IPS DF 6.9 (cell line): ENCODE data around the gene ZBTB12.

Source experiments
- DNase-seq: peaks from one replicate; pipeline ENCODE4 v3.0.0-alpha.2; 2013; ENCODE audit warnings: low read depth, low spot score
- H3K27ac ChIP-seq: one replicate; pipeline ENCODE4 v1.5.1; 2013; ENCODE audit warnings: low read length, control low read depth
- H3K27me3 ChIP-seq: 2 replicates; pipeline ENCODE4 v1.6.1; 2013; ENCODE audit warnings: mild to moderate bottlenecking, low read length; ENCODE audit not compliant: control insufficient read depth, insufficient read depth
- H3K36me3 ChIP-seq: 2 replicates; pipeline ENCODE4 v1.6.1; 2013; ENCODE audit warnings: low read length; ENCODE audit not compliant: control insufficient read depth, insufficient read depth
- H3K4me1 ChIP-seq: 2 replicates; pipeline ENCODE4 v1.6.1; 2013; ENCODE audit warnings: low read length; ENCODE audit not compliant: control insufficient read depth, insufficient read depth
- H3K4me3 ChIP-seq: 2 replicates; pipeline ENCODE4 v1.5.1; 2013; ENCODE audit warnings: mild to moderate bottlenecking, low read length
- H3K9me3 ChIP-seq: 2 replicates; pipeline ENCODE4 v1.6.1; 2013; ENCODE audit warnings: low read length, inconsistent platforms; ENCODE audit not compliant: control insufficient read depth, insufficient read depth
- WGBS: extraction: QIAGEN DNeasy Blood & Tissue Kit; methylation state at CpG from one replicate; pipeline ENCODE4 v1.1.7; 2013; ENCODE audit warnings: mixed read lengths, missing lambda C conversion rate; ENCODE audit not compliant: insufficient read length, insufficient coverage; 5-methylcytosine and 5-hydroxymethylcytosine counted together

ZBTB12 gene

DNA sequence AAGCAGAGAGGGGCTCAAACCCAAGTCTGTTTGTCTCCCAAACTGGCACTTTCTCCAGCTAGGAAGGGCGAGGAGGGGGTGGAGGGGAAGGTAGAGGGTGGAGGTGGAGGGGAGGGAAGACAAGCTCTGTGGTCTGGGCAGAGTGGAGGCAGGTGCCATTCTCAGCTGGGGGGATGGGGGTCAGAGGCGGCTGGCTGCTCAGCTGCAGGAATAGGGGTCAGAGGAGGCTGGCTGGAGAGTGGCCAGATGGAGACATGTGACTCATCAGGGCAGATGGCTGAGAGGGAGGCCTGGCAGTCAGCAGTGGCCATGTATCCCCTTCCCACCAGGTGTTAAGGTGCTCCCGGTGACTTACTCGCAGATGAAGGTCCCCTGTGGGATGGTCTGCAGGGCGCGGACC is 19.5 kb downstream of the ZBTB12 start:
- no peak for DNase-seq
- no peaks in the 10 kb centered on the region for H3K4me1 ChIP-seq
- H3K9me3 ChIP-seq = no peaks in the 10 kb centered on the region
- H3K27ac ChIP-seq = no peak overlapping the region
- H3K36me3 ChIP-seq = peaks cover 56% of the 10 kb centered on the region
- no peak overlapping the region for H3K4me3 ChIP-seq
- no CpG with 5 or more reads among the region's 6 CpGs for WGBS
- H3K27me3 ChIP-seq = no peaks in the 10 kb centered on the region

- Histone ChIP-seq H3K27me3 (no peaks in the 10 kb centered on the region), H3K9me3 (no peaks in the 10 kb centered on the region), H3K27ac (no peak overlapping the region), H3K4me1 (no peaks in the 10 kb centered on the region), H3K36me3 (peaks cover 45% of the 10 kb centered on the region), H3K4me3 (no peak overlapping the region)
- DNase-seq = no peak
- no CpG with 5 or more reads among the region's 9 CpGs for WGBS
Observed at GRCh38 chr6:31881136-31881859, 20.6 kb downstream of the ZBTB12 start.

DNA sequence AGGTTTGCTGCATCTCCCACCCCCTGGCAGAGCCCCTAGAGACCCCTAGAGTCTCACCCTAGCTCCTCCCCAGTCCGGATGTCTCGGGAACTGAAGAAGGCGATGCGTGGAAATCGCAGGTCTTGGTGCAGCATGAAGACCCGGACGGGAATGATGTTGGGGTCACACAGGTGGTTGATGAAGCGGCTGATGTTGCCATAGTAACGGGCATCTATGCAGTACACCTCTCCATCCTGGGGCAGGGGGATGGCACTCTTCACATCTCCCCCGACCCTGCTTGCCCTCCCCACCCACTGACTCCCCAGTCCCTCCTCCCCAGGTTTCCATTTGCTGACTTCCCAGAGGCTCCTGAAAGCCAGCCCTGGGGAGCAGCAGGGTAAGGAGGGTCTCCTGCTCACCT is 21.3 kb downstream of the ZBTB12 start:
- DNase-seq = no peak
- no CpG with 5 or more reads among the region's 10 CpGs for WGBS
- Histone ChIP-seq H3K27ac (no peak overlapping the region), H3K4me3 (no peak overlapping the region), H3K4me1 (no peaks in the 10 kb centered on the region), H3K36me3 (peaks cover 44% of the 10 kb centered on the region), H3K9me3 (no peaks in the 10 kb centered on the region), H3K27me3 (no peaks in the 10 kb centered on the region)

- WGBS = no CpG with 5 or more reads among the region's 10 CpGs
- peaks cover 43% of the 10 kb centered on the region for H3K36me3 ChIP-seq
Observed at GRCh38 chr6:31879901-31880300, 22.0 kb downstream of the ZBTB12 start.

GRCh38 chr6:31879143-31879542 is 22.7 kb downstream of the ZBTB12 start:
- Histone ChIP-seq H3K36me3 (peaks cover 36% of the 10 kb centered on the region), H3K9me3 (no peaks in the 10 kb centered on the region), H3K4me1 (no peaks in the 10 kb centered on the region), H3K27me3 (no peaks in the 10 kb centered on the region), H3K27ac (no peak overlapping the region), H3K4me3 (no peak overlapping the region)
- DNase-seq = no peak
- no CpG with 5 or more reads among the region's 13 CpGs for WGBS

More at GRCh38 chr6:31879901-31880300, 22.0 kb downstream of the ZBTB12 start:
- Histone ChIP-seq H3K27ac (no peak overlapping the region), H3K4me3 (no peak overlapping the region), H3K27me3 (no peaks in the 10 kb centered on the region), H3K4me1 (no peaks in the 10 kb centered on the region), H3K9me3 (no peaks in the 10 kb centered on the region)
- DNase-seq = no peak

- no CpG with 5 or more reads among the region's 18 CpGs for WGBS
- H3K27me3 ChIP-seq = no peaks in the 10 kb centered on the region
- no peaks in the 10 kb centered on the region for H3K4me1 ChIP-seq
- H3K27ac ChIP-seq = no peak within 1 kb of the TSS
- H3K4me3 ChIP-seq = no peak within 1 kb of the TSS
- no peak for DNase-seq
- no peaks in the 10 kb centered on the region for H3K9me3 ChIP-seq
- H3K36me3 ChIP-seq = peaks cover 34% of the 10 kb centered on the region
Observed at GRCh38 chr6:31878726-31879125, 23.2 kb downstream of the ZBTB12 start, which contains the start of gene SLC44A4. SLC44A4 (minus strand) TSS chr6:31878997; CDS start chr6:31878980, 17 bp downstream.

DNA sequence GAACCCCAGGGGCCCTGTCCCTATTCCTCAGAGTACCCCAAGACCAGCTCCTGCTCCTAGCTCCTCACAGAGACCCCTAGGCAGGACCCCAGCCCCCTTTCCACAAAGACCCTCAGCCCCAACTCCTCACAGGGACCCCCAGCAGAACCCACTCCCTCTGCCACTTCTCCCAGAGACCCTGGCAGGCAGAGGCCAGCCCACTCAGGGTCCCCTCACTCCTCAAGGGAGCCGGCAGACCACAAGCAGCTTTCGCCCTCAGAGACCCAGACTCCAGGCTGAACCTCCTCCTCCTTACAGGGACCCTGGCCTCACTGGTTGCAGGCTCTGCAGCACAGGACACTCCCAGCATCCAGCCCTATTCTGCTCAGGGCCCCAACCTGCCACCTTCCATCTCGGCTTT is 23.7 kb downstream of the ZBTB12 start:
- no CpG with 5 or more reads among the region's 3 CpGs for WGBS
- Histone ChIP-seq H3K36me3 (peaks cover 29% of the 10 kb centered on the region), H3K9me3 (no peaks in the 10 kb centered on the region), H3K27ac (no peak overlapping the region), H3K4me1 (no peaks in the 10 kb centered on the region), H3K27me3 (no peaks in the 10 kb centered on the region), H3K4me3 (no peak overlapping the region)
- no peak for DNase-seq

DNA sequence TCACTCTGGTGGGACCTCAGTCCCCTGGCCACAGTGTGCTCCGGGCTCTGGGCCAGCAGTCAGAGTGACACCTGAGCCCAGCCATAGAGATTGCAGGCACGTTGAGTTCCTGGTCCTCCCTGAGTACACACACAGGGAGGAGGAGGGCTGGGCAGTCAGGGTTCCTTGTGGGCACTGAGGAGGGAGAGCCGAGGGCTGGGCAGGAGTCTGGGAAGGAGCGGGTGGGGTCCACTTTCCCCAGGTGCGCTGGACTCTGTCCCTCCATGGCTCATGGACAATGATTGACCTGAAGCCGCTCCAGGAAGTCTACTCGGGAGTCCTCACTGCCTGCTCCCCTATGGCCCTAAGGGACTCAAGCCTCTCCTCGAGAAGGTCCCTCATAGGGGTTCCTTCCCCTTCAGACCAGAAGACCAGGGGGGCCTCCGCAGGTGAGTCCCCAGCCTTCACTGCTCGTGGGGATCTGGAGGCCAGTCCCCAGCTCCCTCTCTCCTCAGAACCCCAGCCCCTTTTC is 24.2 kb downstream of the ZBTB12 start:
- no peak for DNase-seq

DNA sequence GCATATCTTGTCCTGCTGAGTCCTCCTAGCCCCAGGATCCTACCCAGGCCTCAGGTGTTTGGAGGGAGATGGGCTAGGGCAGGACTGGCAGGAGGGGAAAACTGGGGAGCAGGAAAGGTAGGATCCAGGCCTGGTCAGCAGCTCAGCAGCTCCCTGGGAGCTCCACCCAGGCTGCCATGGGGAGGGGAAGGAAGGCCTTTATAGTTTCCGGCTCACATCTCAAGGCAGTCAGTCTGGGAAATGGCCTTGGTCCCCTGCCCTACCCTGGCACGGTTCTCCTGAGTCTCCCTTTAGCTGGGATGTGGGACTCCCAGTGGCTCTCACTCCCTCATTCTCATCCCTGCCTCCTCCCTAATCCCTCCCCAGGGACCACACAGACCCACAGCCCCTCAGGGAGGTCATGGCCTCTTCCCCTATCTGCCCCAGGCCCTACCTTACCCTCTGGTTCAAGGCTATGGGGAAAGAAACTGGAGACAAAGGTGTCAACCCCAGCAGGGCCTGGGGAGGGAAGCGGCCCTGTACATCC is 24.7 kb downstream of the ZBTB12 start:
- Histone ChIP-seq H3K36me3 (peaks cover 19% of the 10 kb centered on the region), H3K4me3 (no peak overlapping the region), H3K9me3 (no peaks in the 10 kb centered on the region), H3K27ac (no peak overlapping the region), H3K4me1 (no peaks in the 10 kb centered on the region), H3K27me3 (no peaks in the 10 kb centered on the region)
- no peak for DNase-seq
- no CpG with 5 or more reads among the region's 3 CpGs for WGBS

More for the DNA sequence above, 24.2 kb downstream of the ZBTB12 start:
- no peaks in the 10 kb centered on the region for H3K9me3 ChIP-seq
- H3K27me3 ChIP-seq = no peaks in the 10 kb centered on the region
- H3K4me3 ChIP-seq = no peak overlapping the region
- no peak overlapping the region for H3K27ac ChIP-seq
- no peaks in the 10 kb centered on the region for H3K4me1 ChIP-seq
- WGBS = no CpG with 5 or more reads among the region's 10 CpGs
- peaks cover 24% of the 10 kb centered on the region for H3K36me3 ChIP-seq

- Histone ChIP-seq H3K9me3 (no peaks in the 10 kb centered on the region), H3K4me3 (no peak overlapping the region), H3K36me3 (peaks cover 15% of the 10 kb centered on the region), H3K27me3 (no peaks in the 10 kb centered on the region), H3K4me1 (no peaks in the 10 kb centered on the region), H3K27ac (no peak overlapping the region)
- DNase-seq = no peak
- WGBS = no CpG with 5 or more reads among the region's 7 CpGs
Observed at GRCh38 chr6:31876357-31876756, 25.5 kb downstream of the ZBTB12 start.
